Spleen (tissue), 11 donors: ENCODE results near the gene GNAZ. TPM values are rescaled to one million over a fixed set of nuclear protein-coding genes. Genes with fewer than 3 reads are reported as not detected.

Source experiments
- DNase-seq: peaks from one replicate; pipeline ENCODE4 v3.0.0-alpha.2; 2020
- H3K27ac ChIP-seq, 8 donors: fragments of 200-600 bp; sonication (generic) in 7 of 8; 1 replicate in 4 of 8; 2 replicates in 4 of 8; pipeline versions ENCODE4 v1.5.0 to v1.8.0; 2016 to 2021; ENCODE audit warnings: inconsistent platforms in 4 of 8, mild to moderate bottlenecking in 4 of 8, moderate library complexity in 1 of 8
- H3K27me3 ChIP-seq, 7 donors: fragments of 200-600 bp; sonication (generic) in 6 of 7; replicated peaks in 1 of 7; 1 replicate in 4 of 7; 2 replicates in 3 of 7; pipeline versions ENCODE4 v1.5.0 to v1.8.0; 2016 to 2021; ENCODE audit warnings: inconsistent platforms in 3 of 7, mild to moderate bottlenecking in 1 of 7
- H3K36me3 ChIP-seq, 6 donors: fragments of 200-600 bp; sonication (generic) in 5 of 6; 1 replicate in 4 of 6; 2 replicates in 2 of 6; pipeline versions ENCODE4 v1.5.0 to v1.8.0; 2016 to 2021; ENCODE audit warnings: inconsistent platforms in 2 of 6
- H3K4me1 ChIP-seq, 6 donors: fragments of 200-600 bp; sonication (generic) in 5 of 6; 1 replicate in 3 of 6; 2 replicates in 3 of 6; pipeline versions ENCODE4 v1.5.0 to v1.8.0; 2016 to 2021; ENCODE audit warnings: inconsistent platforms in 3 of 6
- H3K4me3 ChIP-seq, 8 donors: fragments of 200-600 bp; sonication (generic) in 7 of 8; 1 replicate in 4 of 8; 2 replicates in 4 of 8; pipeline versions ENCODE4 v1.5.0 to v1.8.0; 2016 to 2021; ENCODE audit warnings: inconsistent platforms in 4 of 8, mild to moderate bottlenecking in 4 of 8, moderate library complexity in 2 of 8
- H3K9me3 ChIP-seq, 8 donors: fragments of 200-600 bp; sonication (generic) in 7 of 8; 1 replicate in 4 of 8; 2 replicates in 4 of 8; pipeline versions ENCODE4 v1.5.0 to v1.8.0; 2016 to 2021; ENCODE audit warnings: inconsistent platforms in 4 of 8
- POLR2A ChIP-seq, 3 donors: fragments of 450-650 bp; IDR thresholded peaks; one replicate each; pipeline ENCODE4 v1.5.1; 2017; ENCODE audit warnings: antibody characterized with exemption in 3 of 3, mild to moderate bottlenecking in 1 of 3
- POLR2AphosphoS5 ChIP-seq, 3 donors: sonication (generic); formaldehyde crosslinking; IDR thresholded peaks; one replicate each; pipeline ENCODE4 v1.5.1; 2017; ENCODE audit warnings: antibody characterized with exemption in 3 of 3
- WGBS, 5 donors: extraction: QIAGEN DNeasy Blood & Tissue Kit in 3 of 5; methylation state at CpG; one replicate each; pipeline versions ENCODE4 v1.1.5 to v1.1.7; 2013 to 2018; 5-methylcytosine and 5-hydroxymethylcytosine counted together
- intact Hi-C: fragments of 100-400 bp; cut with DNase I; formaldehyde crosslinking; loops from one replicate; pipeline ENCODE4 v1.15.0; 2023; ENCODE audit warnings: low total_unique reads
- polyA plus RNA-seq, 3 donors: library from polyadenylated mRNA; stranded (reverse); fragments of 200-250 nt; gene quantifications; one replicate each; pipeline ENCODE4 v1.2.1, GENCODE V29; 2013
- total RNA-seq, 7 donors: library from RNA; depleted of rRNA in 3 of 7; stranded (reverse); fragments of >200 nt in 3 of 7; fragmentation: NEBNext Ultra II Directional in 4 of 7; extraction: Animal tissue kit (Norgen Biotek cat#: 25700) in 4 of 7; gene quantifications; one replicate each; pipeline versions ENCODE4 v1.1.0 to v1.2.1, GENCODE V29; 2016 to 2021
- TF ChIP-seq, protein P1 (sequence below), 11 experiments: fragments of 200-600 bp in 7 of 11; fragments of 450-650 bp in 4 of 11; sonication (generic) in 4 of 11; IDR thresholded peaks in 8 of 11; conservative IDR thresholded peaks in 3 of 11; 1 replicate in 7 of 11; 2 replicates in 4 of 11; pipeline versions ENCODE4 v1.4.0 to v1.8.0; 2016 to 2021; ENCODE audit warnings: antibody characterized with exemption in 11 of 11, inconsistent platforms in 4 of 11, mild to moderate bottlenecking in 1 of 11
- donor health status: healthy with polysubstance abuse.
- donor health status: DM: no; HTN: no; CAD: no; lungs with moderate emphysema.
- donor health status: DM: no; HTN: no; CAD: no.
- donor health status: Bipolar disorder and iron deficiency.
- donor health status: healthy.
- donor health status: DM: no; HTN: no; CAD: no.
- donor health status: DM: yes; HTN: yes; CAD: no.

The GNAZ gene
- total and polyA plus RNA-seq, 10 donors, result 2.3 to 11.8 (median 6.8) TPM

DNA sequence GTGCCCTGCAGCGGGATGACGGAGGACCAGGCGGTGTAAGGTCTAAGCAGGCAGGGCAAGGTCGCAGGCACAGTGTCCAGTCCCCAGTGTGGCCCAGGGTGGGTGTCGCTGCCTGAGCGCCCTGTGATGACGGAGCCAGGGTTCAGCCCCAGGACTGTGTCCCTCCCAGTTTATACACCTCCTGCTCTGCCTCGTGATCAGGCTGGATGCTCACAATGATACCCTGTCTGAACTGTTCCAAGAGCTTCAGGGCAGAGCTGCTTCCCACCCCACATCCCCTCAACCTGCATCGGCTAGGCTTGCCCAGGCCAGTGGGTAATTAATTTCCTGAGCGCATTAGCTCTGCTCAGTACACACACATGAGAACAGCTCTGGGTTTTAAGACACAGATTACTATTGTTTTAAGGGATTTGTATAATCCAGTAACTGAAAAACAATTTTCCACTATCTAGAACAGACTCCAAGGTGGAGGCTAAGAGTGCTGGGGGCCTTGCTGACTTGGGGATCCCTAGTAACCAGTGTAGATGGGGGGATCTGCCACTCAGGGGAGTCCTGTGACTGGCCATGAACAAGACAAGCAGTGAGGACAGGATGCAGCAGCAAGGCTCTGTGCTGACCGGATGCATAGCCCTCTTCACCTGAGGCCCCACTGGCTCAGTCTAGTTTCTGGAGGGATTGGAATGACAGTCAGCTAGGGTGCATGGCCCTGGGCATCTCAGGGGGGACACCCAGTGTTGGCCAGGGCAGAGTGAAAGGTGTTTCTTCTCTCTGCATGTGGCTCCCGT is 34.1 kb downstream of the GNAZ start:
- no peaks in the 10 kb centered on the region for H3K36me3 ChIP-seq
- peaks cover 2 to 30% (median 13%) of the 10 kb centered on the region in 6 donors for H3K4me1 ChIP-seq
- no peaks in the 10 kb centered on the region for H3K27me3 ChIP-seq
- TF ChIP-seq POLR2A (IDR thresholded peaks at IDR 0.05) (no peak), POLR2AphosphoS5 (IDR thresholded peaks at IDR 0.05) (no peak)
- TF ChIP-seq, protein P1, sequence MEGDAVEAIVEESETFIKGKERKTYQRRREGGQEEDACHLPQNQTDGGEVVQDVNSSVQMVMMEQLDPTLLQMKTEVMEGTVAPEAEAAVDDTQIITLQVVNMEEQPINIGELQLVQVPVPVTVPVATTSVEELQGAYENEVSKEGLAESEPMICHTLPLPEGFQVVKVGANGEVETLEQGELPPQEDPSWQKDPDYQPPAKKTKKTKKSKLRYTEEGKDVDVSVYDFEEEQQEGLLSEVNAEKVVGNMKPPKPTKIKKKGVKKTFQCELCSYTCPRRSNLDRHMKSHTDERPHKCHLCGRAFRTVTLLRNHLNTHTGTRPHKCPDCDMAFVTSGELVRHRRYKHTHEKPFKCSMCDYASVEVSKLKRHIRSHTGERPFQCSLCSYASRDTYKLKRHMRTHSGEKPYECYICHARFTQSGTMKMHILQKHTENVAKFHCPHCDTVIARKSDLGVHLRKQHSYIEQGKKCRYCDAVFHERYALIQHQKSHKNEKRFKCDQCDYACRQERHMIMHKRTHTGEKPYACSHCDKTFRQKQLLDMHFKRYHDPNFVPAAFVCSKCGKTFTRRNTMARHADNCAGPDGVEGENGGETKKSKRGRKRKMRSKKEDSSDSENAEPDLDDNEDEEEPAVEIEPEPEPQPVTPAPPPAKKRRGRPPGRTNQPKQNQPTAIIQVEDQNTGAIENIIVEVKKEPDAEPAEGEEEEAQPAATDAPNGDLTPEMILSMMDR (IDR thresholded peaks at IDR 0.05 in 8 of 11, conservative IDR thresholded peaks at IDR 0.05 in 3 of 11), result no peak
- H3K9me3 ChIP-seq, result no peaks in the 10 kb centered on the region
- no peak overlapping the region for H3K4me3 ChIP-seq
- intact Hi-C loops, result no loop called here
- H3K27ac ChIP-seq, result no peak overlapping the region
- DNase-seq, result no peak
- 87 to 95% (median 91%) methylated on average over 11 to 12 of the region's 12 CpGs for WGBS, 5 donors

DNA sequence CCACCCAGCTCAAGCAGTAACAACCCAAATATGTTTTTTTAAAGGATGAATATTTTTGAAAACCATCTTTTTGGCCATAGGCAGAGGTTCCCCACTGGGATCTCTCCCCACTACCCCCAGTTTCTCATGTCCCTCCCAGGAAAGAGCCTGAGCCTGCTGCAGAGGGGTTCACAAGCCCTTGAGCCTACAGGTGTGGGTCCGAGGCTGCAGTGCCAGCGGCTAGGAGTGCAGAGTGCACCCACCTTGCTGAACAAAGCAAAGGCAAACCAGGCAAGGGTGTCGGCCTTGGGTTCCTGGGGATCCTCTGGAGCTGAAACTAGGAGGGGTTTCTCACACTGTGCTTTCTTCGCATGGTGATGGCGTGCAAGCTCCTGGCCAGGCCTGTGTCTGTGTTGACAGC is 35.0 kb downstream of the GNAZ start:
- intact Hi-C loops, result no loop called here
- Histone ChIP-seq H3K4me1 (peaks cover 0 to 23% (median 10%) of the 10 kb centered on the region in 6 donors), H3K27ac (no peak overlapping the region), H3K4me3 (no peak overlapping the region), H3K9me3 (no peaks in the 10 kb centered on the region), H3K27me3 (no peaks in the 10 kb centered on the region), H3K36me3 (no peaks in the 10 kb centered on the region)
- no peak for DNase-seq
- 97 to 100% (median 97%) methylated on average over 5 of the region's 5 CpGs for WGBS, 5 donors
- TF ChIP-seq POLR2AphosphoS5 (IDR thresholded peaks at IDR 0.05), result no peak
- TF ChIP-seq, protein P1 (IDR thresholded peaks at IDR 0.05 in 8 of 11, conservative IDR thresholded peaks at IDR 0.05 in 3 of 11), result no peak
- TF ChIP-seq POLR2A (IDR thresholded peaks at IDR 0.05), result no peak

DNA sequence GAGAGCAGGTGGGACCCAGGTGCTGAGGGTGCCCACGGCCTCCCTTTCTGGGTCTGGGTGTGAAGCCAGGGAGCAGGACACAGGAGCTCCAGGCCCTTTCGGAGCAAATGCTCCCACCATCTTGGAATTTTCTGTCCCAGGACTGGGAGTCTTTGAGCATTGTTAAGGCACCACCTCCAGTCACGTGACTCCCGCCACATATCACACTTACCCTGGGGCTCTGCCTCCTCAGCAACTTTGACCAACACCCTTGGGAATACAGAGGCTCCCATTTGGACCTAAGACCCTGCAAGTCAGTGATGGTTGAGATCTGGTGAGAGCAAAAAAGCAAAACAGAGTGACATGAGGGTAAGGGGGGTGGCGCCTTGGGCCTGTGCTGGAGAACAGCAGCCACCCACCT is 35.6 kb downstream of the GNAZ start:
- Histone ChIP-seq H3K9me3 (no peaks in the 10 kb centered on the region), H3K4me3 (no peak overlapping the region), H3K4me1 (peaks cover 0 to 27% (median 12%) of the 10 kb centered on the region in 6 donors), H3K27me3 (no peaks in the 10 kb centered on the region), H3K36me3 (no peaks in the 10 kb centered on the region), H3K27ac (no peak overlapping the region)
- TF ChIP-seq, protein P1 (IDR thresholded peaks at IDR 0.05 in 8 of 11, conservative IDR thresholded peaks at IDR 0.05 in 3 of 11), result no peak
- no peak for TF ChIP-seq POLR2AphosphoS5 (IDR thresholded peaks at IDR 0.05)
- TF ChIP-seq POLR2A (IDR thresholded peaks at IDR 0.05), result no peak
- no peak for DNase-seq
- 89 to 95% (median 90%) methylated on average over 5 of the region's 5 CpGs for WGBS, 5 donors
- intact Hi-C loops, result no loop called here

DNA sequence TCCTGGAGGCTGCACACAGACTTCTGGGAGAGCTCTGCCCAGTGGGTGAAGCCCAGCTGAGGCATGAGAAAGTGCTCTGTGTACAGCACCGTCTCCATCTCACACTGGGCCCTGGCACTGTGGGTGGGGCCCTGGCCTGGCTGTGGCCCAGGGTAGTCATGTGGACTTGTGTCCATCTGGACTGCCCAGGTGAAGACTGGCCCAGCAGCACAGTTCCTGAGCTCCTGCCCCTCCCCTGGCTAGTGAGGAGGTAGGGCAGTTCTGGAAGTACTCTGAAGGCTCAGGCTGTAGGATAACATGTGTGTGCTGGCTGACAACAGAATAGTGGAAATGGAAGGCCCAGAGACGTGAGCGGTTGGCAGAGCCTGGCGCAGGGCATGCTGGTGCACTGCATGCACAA is 36.0 kb downstream of the GNAZ start:
- 87 to 93% (median 93%) methylated on average over 3 to 4 of the region's 4 CpGs for WGBS, 5 donors
- no peaks in the 10 kb centered on the region for H3K9me3 ChIP-seq
- no peaks in the 10 kb centered on the region for H3K36me3 ChIP-seq
- H3K4me3 ChIP-seq, result no peak overlapping the region
- DNase-seq, result no peak
- intact Hi-C loops, result no loop called here
- TF ChIP-seq POLR2A (IDR thresholded peaks at IDR 0.05) (no peak), POLR2AphosphoS5 (IDR thresholded peaks at IDR 0.05) (no peak)
- TF ChIP-seq, protein P1 (IDR thresholded peaks at IDR 0.05 in 8 of 11, conservative IDR thresholded peaks at IDR 0.05 in 3 of 11), result no peak
- peaks cover 0 to 30% (median 12%) of the 10 kb centered on the region in 6 donors for H3K4me1 ChIP-seq
- no peaks in the 10 kb centered on the region for H3K27me3 ChIP-seq
- no peak overlapping the region for H3K27ac ChIP-seq
